DMS79 (cell line): ENCODE data around the gene TTC7B.

Source experiments
- DNase-seq: peaks from one replicate; lab custom pipeline; 2025; lab: John Stamatoyannopoulos, UW

TTC7B gene

GRCh38 chr14:90575336-90575735, 240.9 kb downstream of the TTC7B start:
- no peak for DNase-seq

- peak; percentile 66 for DNase-seq
Observed at GRCh38 chr14:90574188-90575131, 241.8 kb downstream of the TTC7B start.

GRCh38 chr14:90573385-90574105, 242.7 kb downstream of the TTC7B start:
- peak; percentile 45 for DNase-seq

GRCh38 chr14:90572441-90573150, 243.6 kb downstream of the TTC7B start:
- DNase-seq, result no peak

- no peak for DNase-seq
Observed at GRCh38 chr14:90571149-90571947, 244.9 kb downstream of the TTC7B start.

- no peak for DNase-seq
Observed at GRCh38 chr14:90570461-90570860, 245.8 kb downstream of the TTC7B start.

- no peak for DNase-seq
Observed at GRCh38 chr14:90569606-90570387, 246.4 kb downstream of the TTC7B start.

GRCh38 chr14:90569201-90569600, 247.0 kb downstream of the TTC7B start:
- no peak for DNase-seq

- DNase-seq, result no peak
Observed at GRCh38 chr14:90568405-90568804, 247.8 kb downstream of the TTC7B start.

- no peak for DNase-seq
Observed at GRCh38 chr14:90567991-90568390, 248.2 kb downstream of the TTC7B start.

- no peak for DNase-seq
Observed at GRCh38 chr14:90567191-90567590, 249.0 kb downstream of the TTC7B start.

GRCh38 chr14:90566481-90566880, 249.7 kb downstream of the TTC7B start:
- DNase-seq, result no peak

- DNase-seq, result no peak
Observed at GRCh38 chr14:90564496-90564895, 251.7 kb downstream of the TTC7B start.

- no peak for DNase-seq
Observed at GRCh38 chr14:90562652-90563051, 253.6 kb downstream of the TTC7B start.

- DNase-seq, result no peak
Observed at GRCh38 chr14:90561920-90562319, 254.3 kb downstream of the TTC7B start.

GRCh38 chr14:90560991-90561390, 255.2 kb downstream of the TTC7B start:
- DNase-seq, result no peak

GRCh38 chr14:90560558-90560957, 255.7 kb downstream of the TTC7B start:
- no peak for DNase-seq

- DNase-seq, result no peak
Observed at GRCh38 chr14:90559811-90560492, 256.3 kb downstream of the TTC7B start.

- peak; percentile 12 for DNase-seq
Observed at GRCh38 chr14:90558983-90559590, 257.1 kb downstream of the TTC7B start.
